Mucosa of descending colon (tissue), 3 donors: ENCODE measurements around the gene TADA3. TPM values are rescaled to one million over a fixed set of nuclear protein-coding genes. Genes with fewer than 3 reads are reported as not detected.

ENCODE experiments used
- ATAC-seq: fragments of 200-7000 bp; cut with Tn5 transposase; one replicate; pipeline ENCODE4 v1.9.1; 2020; ENCODE audit warnings: mild to moderate bottlenecking, moderate library complexity
- DNase-seq, 3 donors: peaks; one replicate each; pipeline ENCODE4 v3.0.0-alpha.2; 2020
- H3K36me3 ChIP-seq: fragments of 200-600 bp; one replicate; pipeline ENCODE4 v1.8.0; 2021; ENCODE audit warnings: low read depth, mild to moderate bottlenecking
- H3K4me1 ChIP-seq: fragments of 200-600 bp; one replicate; pipeline ENCODE4 v1.8.0; 2021; ENCODE audit warnings: low read depth, mild to moderate bottlenecking
- H3K4me3 ChIP-seq: fragments of 200-600 bp; one replicate; pipeline ENCODE4 v1.8.0; 2021; ENCODE audit warnings: mild to moderate bottlenecking
- H3K9me3 ChIP-seq: fragments of 200-600 bp; one replicate; pipeline ENCODE4 v1.8.0; 2021; ENCODE audit warnings: mild to moderate bottlenecking
- intact Hi-C, 2 donors: fragments of 100-400 bp; cut with DNase I in 1 of 2; cut with micrococcal nuclease in 1 of 2; formaldehyde crosslinking; loops; one replicate each; pipeline versions ENCODE4 v1.11.0 to v1.11.1; 2022; cut with DNase I, micrococcal nuclease
- total RNA-seq, 3 donors: library from RNA; stranded (reverse); fragmentation: NEBNext Ultra II Directional in 2 of 3; extraction: Animal tissue kit (Norgen Biotek cat#: 25700) in 2 of 3; gene quantifications; one replicate each; pipeline versions ENCODE4 v1.2.1 to v1.2.4, GENCODE V29; 2021 to 2023
- TF ChIP-seq, protein P1 (sequence below): fragments of 200-600 bp; IDR thresholded peaks from one replicate; pipeline ENCODE4 v1.8.0; 2022; ENCODE audit warnings: antibody characterized with exemption, mild to moderate bottlenecking
- donor health status: DM: no; HTN: no; CAD: no; lungs with moderate emphysema.
- donor health status: DM: no; HTN: no; CAD: no.
- donor health status: DM: no; HTN: yes; CAD: no.

The TADA3 gene
- total RNA-seq, 3 donors from 2014 or later = 63.0 to 66.1 (median 63.2) TPM

DNA sequence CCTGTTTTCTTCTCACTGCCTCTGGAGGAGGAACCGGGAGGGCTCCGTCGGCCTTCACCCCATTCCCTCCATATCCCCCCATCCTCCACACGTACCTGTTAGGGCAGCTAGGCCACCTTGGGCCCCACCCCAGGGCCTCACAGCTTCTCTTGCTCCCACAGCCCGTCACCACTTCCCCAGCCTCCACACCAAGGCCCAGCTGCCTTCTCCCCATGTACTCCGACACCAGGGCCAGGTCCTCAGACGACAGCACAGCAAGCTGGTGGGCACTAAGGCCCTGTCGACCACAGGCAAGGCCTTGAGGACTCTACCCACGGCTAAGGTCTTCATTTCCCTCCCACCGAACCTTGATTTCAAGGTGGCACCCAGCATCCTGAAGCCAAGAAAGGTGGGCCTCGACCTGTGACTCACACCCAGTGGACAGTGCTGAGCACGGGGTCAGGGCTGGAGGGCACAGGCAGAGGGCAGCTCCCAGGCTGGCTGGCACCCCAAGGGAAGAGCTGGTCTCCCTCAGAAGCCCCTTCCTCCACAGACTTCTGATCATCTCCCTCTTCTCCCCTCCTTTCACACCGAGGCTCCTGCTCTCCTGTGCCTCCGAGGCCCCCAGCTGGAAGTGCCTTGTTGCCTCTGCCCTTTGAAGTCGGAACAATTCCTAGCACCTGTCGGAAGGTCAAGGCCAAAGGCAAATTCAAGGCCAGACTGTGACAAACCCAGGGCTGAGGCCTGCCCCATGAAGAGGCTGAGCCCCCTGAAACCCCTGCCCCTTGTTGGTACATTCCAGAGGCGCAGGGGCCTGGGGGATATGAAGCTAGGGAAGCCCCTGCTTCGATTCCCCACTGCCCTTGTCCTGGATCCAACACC, 42.5 kb upstream of the TADA3 start:
- intact Hi-C loops = no loop called here
- TF ChIP-seq, protein P1, sequence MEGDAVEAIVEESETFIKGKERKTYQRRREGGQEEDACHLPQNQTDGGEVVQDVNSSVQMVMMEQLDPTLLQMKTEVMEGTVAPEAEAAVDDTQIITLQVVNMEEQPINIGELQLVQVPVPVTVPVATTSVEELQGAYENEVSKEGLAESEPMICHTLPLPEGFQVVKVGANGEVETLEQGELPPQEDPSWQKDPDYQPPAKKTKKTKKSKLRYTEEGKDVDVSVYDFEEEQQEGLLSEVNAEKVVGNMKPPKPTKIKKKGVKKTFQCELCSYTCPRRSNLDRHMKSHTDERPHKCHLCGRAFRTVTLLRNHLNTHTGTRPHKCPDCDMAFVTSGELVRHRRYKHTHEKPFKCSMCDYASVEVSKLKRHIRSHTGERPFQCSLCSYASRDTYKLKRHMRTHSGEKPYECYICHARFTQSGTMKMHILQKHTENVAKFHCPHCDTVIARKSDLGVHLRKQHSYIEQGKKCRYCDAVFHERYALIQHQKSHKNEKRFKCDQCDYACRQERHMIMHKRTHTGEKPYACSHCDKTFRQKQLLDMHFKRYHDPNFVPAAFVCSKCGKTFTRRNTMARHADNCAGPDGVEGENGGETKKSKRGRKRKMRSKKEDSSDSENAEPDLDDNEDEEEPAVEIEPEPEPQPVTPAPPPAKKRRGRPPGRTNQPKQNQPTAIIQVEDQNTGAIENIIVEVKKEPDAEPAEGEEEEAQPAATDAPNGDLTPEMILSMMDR = no peak
- ATAC-seq = no peak
- no peaks in the 10 kb centered on the region for H3K9me3 ChIP-seq
- H3K4me1 ChIP-seq = no peaks in the 10 kb centered on the region
- no peaks in the 10 kb centered on the region for H3K36me3 ChIP-seq
- H3K4me3 ChIP-seq = no peak overlapping the region
- DNase-seq = peak in 1 of 3 donors; percentile 33

DNA sequence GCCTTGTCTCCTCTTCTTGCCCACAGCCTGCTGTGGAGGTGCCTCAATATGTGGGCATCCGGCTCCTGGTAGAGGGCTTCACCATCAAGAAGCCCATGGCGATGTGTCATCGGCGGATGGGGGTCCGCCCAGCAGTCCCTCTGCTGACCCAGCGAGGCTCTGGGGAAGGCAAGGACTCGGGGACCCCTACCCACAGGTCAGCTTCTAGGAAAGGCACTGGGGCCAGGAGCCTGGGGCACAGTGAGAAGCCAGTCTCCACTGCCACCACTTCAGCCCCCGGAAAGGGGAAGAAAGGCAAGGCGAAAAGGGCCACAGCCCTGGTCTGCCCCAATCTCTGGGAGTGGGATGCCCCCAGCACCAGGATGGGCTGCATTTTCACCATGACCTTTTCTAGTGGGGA, 40.8 kb upstream of the TADA3 start:
- H3K36me3 ChIP-seq = no peaks in the 10 kb centered on the region
- DNase-seq = peak in 1 of 3 donors; percentile 44
- intact Hi-C loops = no loop called here
- no peaks in the 10 kb centered on the region for H3K9me3 ChIP-seq
- TF ChIP-seq, protein P1 = no peak
- H3K4me1 ChIP-seq = no peaks in the 10 kb centered on the region
- H3K4me3 ChIP-seq = no peak overlapping the region
- no peak for ATAC-seq

DNA sequence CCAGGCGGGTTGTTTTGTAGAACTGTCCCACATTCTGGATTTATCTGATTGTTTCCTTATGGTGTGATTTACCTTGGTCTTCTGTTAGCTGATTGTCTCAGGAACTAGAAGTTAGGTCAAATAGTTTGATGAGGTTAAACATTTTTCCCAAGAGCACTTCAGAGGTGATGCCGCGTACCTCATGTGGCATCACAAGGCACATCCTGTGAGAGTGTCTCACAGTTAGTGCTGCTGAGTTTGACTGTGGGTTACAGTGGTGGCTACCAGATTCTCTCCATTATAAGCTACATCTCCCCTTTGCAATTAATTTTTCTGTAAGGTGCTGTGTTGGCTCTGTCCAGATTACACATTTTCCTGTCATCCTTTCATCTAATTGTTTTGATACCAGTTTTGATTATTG, 39.0 kb upstream of the TADA3 start:
- no peak for DNase-seq
- intact Hi-C loops = no loop called here
- Histone ChIP-seq H3K36me3 (no peaks in the 10 kb centered on the region), H3K4me1 (no peaks in the 10 kb centered on the region), H3K4me3 (no peak overlapping the region), H3K9me3 (no peaks in the 10 kb centered on the region)
- TF ChIP-seq, protein P1 = no peak
- no peak for ATAC-seq

DNA sequence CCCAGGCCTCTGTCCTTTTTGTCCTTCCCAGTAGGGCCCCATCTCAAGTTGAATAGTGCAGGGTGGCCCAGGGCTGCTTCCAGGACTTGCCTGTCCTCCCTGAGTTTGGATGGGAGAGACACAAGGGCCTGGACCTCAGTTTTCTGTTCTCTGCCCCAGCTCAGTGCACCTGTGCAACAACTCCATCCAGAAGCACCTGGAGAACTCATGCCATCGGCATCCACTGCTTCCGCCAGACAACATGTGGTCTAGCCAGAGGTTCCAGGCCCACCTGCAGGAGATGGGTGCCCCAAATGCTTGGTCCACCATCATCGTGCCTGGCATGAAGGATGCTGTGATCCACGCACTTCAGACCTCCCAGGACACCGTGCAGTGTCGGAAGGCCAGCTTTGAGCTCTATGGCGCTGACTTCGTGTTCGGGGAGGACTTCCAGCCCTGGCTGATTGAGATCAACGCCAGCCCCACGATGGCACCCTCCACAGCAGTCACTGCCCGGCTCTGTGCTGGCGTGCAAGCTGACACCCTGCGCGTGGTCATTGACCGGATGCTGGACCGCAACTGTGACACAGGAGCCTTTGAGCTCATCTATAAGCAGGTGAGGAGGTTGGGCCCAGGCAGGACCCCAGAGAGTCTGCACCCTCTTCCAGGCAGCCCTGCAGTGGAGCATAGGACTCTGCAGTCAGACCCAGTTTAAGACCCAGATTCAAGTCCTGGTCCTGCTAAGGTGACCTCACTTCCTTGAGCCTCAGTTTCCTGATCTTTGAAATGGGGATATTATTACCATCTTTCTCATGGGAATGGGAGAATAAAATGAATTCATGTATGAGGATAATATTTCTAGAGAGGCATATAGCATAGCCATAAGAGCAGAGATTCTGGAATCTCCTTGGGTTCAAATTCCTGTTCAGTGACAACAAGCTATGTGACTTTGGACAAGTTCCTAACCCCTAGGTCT, 36.8 kb upstream of the TADA3 start:
- DNase-seq (peak in 1 of 3 donors; percentile 40), ATAC-seq (no peak)
- H3K4me1 ChIP-seq = no peaks in the 10 kb centered on the region
- no peaks in the 10 kb centered on the region for H3K9me3 ChIP-seq
- H3K36me3 ChIP-seq = no peaks in the 10 kb centered on the region
- intact Hi-C loops = no loop called here
- H3K4me3 ChIP-seq = no peak overlapping the region
- TF ChIP-seq, protein P1 = no peak

DNA sequence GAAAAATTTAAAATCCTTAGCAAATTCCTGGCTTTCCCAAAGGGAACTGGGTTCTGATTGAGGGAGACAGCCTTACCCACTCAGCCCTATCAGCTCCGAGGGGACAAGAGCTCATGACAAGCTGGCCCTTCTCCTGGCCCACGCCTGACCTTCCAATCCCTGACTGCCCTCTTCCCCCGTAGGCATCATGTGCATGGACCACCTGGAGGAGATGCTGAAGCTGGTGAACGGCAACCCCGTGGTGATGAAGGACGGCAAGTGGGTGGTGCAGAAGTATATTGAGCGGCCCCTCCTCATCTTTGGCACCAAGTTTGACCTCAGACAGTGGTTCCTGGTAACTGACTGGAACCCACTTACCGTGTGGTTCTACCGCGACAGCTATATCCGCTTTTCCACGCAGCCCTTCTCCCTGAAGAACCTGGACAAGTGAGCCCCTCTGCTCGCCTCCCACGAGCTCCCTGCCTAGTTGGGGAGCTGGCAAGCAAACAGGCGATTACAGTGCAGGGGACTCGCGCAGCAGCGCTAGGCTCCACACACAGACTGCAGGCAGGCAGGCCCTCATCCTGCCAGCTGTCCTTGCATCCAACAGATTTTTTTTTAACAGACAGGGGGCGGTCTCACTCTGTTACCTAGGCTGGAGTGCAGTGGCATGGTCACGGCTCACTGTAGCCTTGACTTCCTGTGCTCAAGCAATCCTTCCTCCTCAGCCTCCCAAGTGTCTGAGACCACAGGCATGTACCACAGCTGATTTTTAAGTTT, 34.7 kb upstream of the TADA3 start:
- H3K4me1 ChIP-seq = no peaks in the 10 kb centered on the region
- TF ChIP-seq, protein P1 = no peak
- H3K9me3 ChIP-seq = no peaks in the 10 kb centered on the region
- no peaks in the 10 kb centered on the region for H3K36me3 ChIP-seq
- no peak overlapping the region for H3K4me3 ChIP-seq
- DNase-seq (peak in 2 of 3 donors; percentile 29 to 35), ATAC-seq (peak; percentile 79)
- intact Hi-C loops = no loop called here
